GM13976 (cell line): ENCODE results near the gene C2CD4C.

ENCODE experiments used
- DNase-seq: peaks from one replicate; pipeline ENCODE4 v3.0.0; 2012; ENCODE audit warnings: low spot score
- in situ Hi-C: fragments of 300-500 bp; cut with MboI; formaldehyde crosslinking; loops from one replicate; pipeline ENCODE4 v1.12.0; 2022; ENCODE audit warnings: low sequenced_read_pairs, mixed read lengths, inconsistent platforms; ENCODE audit not compliant: unreplicated experiment
- TF ChIP-seq, protein P1 (sequence below): IDR thresholded peaks from 2 replicates; pipeline ENCODE4 v1.5.1; 2012; ENCODE audit warnings: borderline replicate concordance, mild to moderate bottlenecking; ENCODE audit not compliant: insufficient read depth; ENCODE audit errors: extremely low read depth, missing control alignments, control extremely low read depth

Gene C2CD4C

GRCh38 chr19:408902-409515 is at the start of gene C2CD4C:
TSS of gene C2CD4C (minus strand) at chr19:409147. CDS start at chr19:408361, 786 bp downstream.
- TF ChIP-seq, protein P1, sequence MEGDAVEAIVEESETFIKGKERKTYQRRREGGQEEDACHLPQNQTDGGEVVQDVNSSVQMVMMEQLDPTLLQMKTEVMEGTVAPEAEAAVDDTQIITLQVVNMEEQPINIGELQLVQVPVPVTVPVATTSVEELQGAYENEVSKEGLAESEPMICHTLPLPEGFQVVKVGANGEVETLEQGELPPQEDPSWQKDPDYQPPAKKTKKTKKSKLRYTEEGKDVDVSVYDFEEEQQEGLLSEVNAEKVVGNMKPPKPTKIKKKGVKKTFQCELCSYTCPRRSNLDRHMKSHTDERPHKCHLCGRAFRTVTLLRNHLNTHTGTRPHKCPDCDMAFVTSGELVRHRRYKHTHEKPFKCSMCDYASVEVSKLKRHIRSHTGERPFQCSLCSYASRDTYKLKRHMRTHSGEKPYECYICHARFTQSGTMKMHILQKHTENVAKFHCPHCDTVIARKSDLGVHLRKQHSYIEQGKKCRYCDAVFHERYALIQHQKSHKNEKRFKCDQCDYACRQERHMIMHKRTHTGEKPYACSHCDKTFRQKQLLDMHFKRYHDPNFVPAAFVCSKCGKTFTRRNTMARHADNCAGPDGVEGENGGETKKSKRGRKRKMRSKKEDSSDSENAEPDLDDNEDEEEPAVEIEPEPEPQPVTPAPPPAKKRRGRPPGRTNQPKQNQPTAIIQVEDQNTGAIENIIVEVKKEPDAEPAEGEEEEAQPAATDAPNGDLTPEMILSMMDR: no peak
- in situ Hi-C loops: no loop called here
- no peak for DNase-seq

- DNase-seq: no peak
- TF ChIP-seq, protein P1: no peak
- in situ Hi-C loops: no loop called here
These were observed 49.4 kb upstream of the C2CD4C start for GRCh38 chr19:458091-459042.

DNA sequence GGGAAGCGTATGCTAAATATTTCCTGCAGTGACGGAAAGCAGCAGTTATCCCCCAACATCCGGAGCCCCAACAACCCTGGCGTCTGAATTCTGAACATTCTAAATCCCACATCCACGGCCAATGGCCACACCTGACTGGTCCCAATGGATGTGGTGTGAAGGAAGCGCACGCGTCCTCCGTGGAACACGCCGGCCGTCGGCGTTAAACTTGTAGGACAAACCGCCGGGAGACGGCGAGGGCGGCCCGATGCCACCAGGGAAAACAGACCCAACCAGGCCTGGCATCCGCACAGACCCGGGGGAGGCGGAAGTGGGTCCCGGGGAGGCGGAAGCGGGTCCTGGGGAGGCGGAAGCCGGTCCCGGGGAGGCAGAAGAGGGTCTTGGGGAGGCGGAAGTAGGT is 48.7 kb upstream of the C2CD4C start:
- TF ChIP-seq, protein P1: no peak
- DNase-seq: no peak
- in situ Hi-C loops: no loop called here

DNA sequence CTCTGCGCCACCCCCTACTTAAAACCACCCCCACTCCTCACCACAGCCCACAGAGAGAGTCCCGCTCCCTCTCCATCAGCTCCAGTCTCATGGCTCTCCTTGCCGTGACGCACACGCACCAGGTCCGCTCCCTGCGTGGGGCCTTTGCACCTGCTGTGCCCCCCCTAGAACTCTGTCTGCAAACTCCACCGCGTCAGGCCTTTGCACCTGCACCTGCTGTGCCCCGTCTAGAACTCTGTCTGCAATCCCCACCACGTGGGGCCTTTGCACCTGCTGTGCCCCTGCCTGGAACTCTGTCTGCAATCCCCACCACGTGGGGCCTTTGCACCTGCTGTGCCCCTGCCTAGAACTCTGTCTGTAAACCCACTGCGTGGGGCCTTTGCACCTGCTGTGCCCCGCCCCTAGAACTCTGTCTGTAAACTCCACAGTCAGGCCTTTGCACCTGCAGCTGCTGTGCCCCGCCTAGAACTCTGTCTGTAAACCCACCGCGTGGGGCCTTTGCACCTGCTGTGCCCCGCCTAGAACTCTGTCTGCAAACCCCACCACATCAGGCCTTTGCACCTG is 47.7 kb upstream of the C2CD4C start:
- in situ Hi-C loops: no loop called here
- TF ChIP-seq, protein P1: no peak
- DNase-seq: no peak

DNA sequence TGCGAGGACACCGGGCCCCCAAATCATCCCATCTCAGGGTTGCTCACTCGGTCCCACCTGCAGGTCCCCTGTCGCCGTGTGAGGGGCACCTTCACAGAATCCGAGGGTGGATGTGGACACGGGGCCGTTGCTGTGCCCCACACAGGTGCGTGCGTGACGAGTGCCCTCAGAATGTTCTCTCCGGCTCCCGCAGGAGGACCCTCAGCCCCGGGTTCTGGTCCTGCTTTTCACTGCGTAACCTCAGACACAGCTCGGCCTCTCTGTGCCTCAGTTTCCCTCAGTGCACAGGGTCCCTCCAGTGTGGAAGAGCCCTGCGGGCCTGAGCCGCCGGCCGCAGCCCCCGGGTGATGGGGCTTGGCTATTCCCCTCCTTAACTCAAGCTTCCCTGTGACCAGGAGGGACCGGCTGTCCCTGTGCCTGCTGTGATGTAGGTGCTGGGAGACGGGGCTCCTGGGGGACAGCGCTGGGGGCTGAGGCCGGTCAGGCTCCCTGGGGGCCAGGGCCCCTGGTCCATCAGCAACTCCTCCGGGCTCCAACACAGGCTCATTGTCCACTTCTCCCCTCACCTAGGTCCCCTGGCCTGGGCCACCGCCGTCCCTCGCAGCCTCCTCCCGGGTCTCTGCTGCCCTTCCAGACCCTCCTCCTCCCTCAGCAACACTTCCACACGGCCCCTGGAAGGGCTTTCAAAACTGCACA is 47.1 kb upstream of the C2CD4C start:
- TF ChIP-seq, protein P1: no peak
- DNase-seq: no peak
- in situ Hi-C loops: no loop called here
